Measurements from ENCODE around the gene MICB.

- TF ChIP-seq POLR2A (IDR thresholded peaks at IDR 0.05), result no peak
- TF ChIP-seq, protein P1, sequence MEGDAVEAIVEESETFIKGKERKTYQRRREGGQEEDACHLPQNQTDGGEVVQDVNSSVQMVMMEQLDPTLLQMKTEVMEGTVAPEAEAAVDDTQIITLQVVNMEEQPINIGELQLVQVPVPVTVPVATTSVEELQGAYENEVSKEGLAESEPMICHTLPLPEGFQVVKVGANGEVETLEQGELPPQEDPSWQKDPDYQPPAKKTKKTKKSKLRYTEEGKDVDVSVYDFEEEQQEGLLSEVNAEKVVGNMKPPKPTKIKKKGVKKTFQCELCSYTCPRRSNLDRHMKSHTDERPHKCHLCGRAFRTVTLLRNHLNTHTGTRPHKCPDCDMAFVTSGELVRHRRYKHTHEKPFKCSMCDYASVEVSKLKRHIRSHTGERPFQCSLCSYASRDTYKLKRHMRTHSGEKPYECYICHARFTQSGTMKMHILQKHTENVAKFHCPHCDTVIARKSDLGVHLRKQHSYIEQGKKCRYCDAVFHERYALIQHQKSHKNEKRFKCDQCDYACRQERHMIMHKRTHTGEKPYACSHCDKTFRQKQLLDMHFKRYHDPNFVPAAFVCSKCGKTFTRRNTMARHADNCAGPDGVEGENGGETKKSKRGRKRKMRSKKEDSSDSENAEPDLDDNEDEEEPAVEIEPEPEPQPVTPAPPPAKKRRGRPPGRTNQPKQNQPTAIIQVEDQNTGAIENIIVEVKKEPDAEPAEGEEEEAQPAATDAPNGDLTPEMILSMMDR (IDR thresholded peaks at IDR 0.05), result no peak
Observed at GRCh38 chr6:31477521-31477920, 20.4 kb upstream of the MICB start.
